GM11168 (cell line): ENCODE results near the gene HBA1.
"Not testable (repeated sequence)": the region's sequence is repeated elsewhere in the genome, so short reads cannot be mapped to it uniquely, and the experiment has no call there.

ENCODE experiments used
- in situ Hi-C: fragments of 300-500 bp; cut with MboI; formaldehyde crosslinking; loops from one replicate; pipeline ENCODE4 v1.12.0; 2022; ENCODE audit warnings: low sequenced_read_pairs; ENCODE audit not compliant: unreplicated experiment

The HBA1 gene

GRCh38 chr16:173928-174769 is 2.3 kb upstream of the HBA1 start:
- in situ Hi-C loops = not testable (repeated sequence)

GRCh38 chr16:175011-175949 is 1.2 kb upstream of the HBA1 start:
- in situ Hi-C loops = no loop called here

DNA sequence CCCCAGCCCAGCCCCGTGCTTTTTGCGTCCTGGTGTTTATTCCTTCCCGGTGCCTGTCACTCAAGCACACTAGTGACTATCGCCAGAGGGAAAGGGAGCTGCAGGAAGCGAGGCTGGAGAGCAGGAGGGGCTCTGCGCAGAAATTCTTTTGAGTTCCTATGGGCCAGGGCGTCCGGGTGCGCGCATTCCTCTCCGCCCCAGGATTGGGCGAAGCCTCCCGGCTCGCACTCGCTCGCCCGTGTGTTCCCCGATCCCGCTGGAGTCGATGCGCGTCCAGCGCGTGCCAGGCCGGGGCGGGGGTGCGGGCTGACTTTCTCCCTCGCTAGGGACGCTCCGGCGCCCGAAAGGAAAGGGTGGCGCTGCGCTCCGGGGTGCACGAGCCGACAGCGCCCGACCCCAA is 474 bp upstream of the HBA1 start:
- in situ Hi-C loops = not testable (repeated sequence)

- in situ Hi-C loops = no loop called here
Observed at GRCh38 chr16:177394-177822, 928 bp downstream of the HBA1 start.

- in situ Hi-C loops = no loop called here
Observed at GRCh38 chr16:177981-178667, 1.6 kb downstream of the HBA1 start.

- in situ Hi-C loops = no loop called here
Observed at GRCh38 chr16:178668-179015, 2.2 kb downstream of the HBA1 start.

GRCh38 chr16:179211-180092 is 3.0 kb downstream of the HBA1 start:
- in situ Hi-C loops = loop anchor here (5.0 kb wide), 1 partner anchor 62 kb away; no protein-coding TSS in a partner anchor

- in situ Hi-C loops = loop anchor here (5.0 kb wide), 1 partner anchor 63 kb away; no protein-coding TSS in a partner anchor
Observed at GRCh38 chr16:180101-180675, 3.7 kb downstream of the HBA1 start, which contains the start of gene HBQ1. HBQ1 (plus strand) TSS chr16:180459; CDS start chr16:180487, 28 bp downstream.

DNA sequence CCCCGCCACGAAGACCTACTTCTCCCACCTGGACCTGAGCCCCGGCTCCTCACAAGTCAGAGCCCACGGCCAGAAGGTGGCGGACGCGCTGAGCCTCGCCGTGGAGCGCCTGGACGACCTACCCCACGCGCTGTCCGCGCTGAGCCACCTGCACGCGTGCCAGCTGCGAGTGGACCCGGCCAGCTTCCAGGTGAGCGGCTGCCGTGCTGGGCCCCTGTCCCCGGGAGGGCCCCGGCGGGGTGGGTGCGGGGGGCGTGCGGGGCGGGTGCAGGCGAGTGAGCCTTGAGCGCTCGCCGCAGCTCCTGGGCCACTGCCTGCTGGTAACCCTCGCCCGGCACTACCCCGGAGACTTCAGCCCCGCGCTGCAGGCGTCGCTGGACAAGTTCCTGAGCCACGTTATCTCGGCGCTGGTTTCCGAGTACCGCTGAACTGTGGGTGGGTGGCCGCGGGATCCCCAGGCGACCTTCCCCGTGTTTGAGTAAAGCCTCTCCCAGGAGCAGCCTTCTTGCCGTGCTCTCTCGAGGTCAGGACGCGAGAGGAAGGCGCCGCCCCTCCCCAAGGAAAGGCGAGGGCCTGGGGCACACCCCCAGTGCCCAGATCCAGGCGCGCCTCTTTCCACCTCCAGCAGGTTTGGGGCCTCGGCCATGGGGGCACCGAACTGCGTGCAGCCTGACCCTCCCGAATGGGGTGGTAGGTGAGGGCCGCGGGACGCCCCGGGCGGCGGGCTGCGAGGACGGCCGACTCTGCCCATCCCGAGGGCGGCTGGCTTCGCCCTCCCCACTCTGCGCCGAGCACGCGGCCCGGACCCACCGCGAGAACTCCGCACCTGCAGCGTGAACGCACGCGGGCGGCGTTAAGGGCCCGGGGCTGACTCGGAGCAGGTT is 4.4 kb downstream of the HBA1 start:
- in situ Hi-C loops = loop anchor here (5.0 kb wide), 1 partner anchor 64 kb away; no protein-coding TSS in a partner anchor

DNA sequence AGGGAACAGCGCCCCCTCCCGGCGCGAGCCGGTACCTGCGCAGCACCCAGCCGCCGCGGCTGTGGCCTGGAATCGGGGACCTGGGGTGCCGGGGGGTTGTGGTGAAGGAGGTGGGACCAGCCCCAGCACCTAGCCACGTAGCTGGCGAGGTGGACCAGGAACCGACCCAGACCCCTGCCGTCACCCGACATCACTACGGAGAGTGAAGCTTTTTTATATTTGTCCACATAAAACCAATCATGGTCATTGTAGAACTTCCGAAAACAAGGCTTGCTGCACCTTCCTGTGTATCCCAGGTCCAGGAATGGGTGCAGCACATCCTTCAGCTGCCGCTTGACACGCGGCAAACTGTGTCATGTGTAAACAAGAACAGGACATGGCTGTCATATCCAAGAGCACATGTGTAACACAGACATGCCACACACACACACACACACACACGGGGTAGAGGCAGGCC is 5.1 kb downstream of the HBA1 start:
- in situ Hi-C loops = loop anchor here (5.0 kb wide), 1 partner anchor 64 kb away; no protein-coding TSS in a partner anchor

DNA sequence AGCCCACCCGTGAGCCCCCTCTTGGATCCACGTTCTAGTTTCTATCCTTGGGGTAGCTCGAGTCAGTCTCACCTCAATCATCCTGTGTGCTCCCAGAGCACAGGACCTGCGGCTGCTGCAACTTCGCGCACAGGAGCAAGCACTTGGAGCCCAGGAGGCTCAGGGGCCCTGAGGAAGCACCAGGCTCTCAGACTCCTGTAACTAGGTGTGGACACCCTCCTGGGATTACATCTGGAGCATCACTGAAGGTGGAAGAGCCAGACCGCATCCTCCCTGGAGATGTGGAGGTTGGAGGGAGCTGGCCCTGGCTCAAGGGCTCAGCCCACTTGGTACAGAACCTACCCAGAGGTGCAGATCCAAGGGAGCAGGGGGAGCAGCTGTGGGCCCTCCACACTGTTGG is 6.5 kb downstream of the HBA1 start:
- in situ Hi-C loops = loop anchor here (5.0 kb wide), 1 partner anchor 66 kb away; no protein-coding TSS in a partner anchor

- in situ Hi-C loops = no loop called here
Observed at GRCh38 chr16:185213-185612, 8.7 kb downstream of the HBA1 start.

GRCh38 chr16:185691-186090 is 9.2 kb downstream of the HBA1 start:
- in situ Hi-C loops = no loop called here

GRCh38 chr16:187330-187729 is 10.8 kb downstream of the HBA1 start:
- in situ Hi-C loops = no loop called here

- in situ Hi-C loops = no loop called here
Observed at GRCh38 chr16:188674-189073, 12.2 kb downstream of the HBA1 start.

- in situ Hi-C loops = no loop called here
Observed at GRCh38 chr16:189604-190186, 13.2 kb downstream of the HBA1 start.

DNA sequence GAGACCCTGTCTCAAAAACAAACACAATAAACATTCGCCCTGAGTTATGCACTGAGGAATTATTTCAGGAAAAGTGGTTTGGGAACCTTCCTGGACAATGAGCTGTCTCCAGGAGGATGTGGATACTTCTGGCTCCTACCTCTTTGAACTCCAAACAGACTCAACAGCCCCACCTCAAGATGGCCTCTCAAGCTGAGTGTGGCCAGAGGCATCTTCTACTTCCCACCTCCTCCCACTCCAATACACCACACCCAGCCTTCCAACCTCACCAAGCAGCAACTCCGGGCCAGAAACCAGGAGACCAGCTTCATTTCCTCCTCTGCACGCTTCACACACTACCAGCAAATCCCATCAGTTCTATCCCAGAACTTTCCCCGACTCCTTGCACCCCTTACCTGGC is 15.4 kb downstream of the HBA1 start:
- in situ Hi-C loops = no loop called here
